ENCODE data around the gene KRTAP26-1.

The KRTAP26-1 gene

GRCh38 chr21:30345014-30345413, 24.9 kb upstream of the KRTAP26-1 start:
- no peaks in the 10 kb centered on the region for H3K27me3 Mint-ChIP-seq (ENCODE audit: low read depth)
- no peaks in the 10 kb centered on the region for H3K4me1 Mint-ChIP-seq
- no peak overlapping the region for H3K4me3 Mint-ChIP-seq
- H3K36me3 Mint-ChIP-seq (ENCODE audit: low read depth): no peaks in the 10 kb centered on the region
- H3K9me3 Mint-ChIP-seq: peaks cover 5% of the 10 kb centered on the region
- TF ChIP-seq, protein P1, sequence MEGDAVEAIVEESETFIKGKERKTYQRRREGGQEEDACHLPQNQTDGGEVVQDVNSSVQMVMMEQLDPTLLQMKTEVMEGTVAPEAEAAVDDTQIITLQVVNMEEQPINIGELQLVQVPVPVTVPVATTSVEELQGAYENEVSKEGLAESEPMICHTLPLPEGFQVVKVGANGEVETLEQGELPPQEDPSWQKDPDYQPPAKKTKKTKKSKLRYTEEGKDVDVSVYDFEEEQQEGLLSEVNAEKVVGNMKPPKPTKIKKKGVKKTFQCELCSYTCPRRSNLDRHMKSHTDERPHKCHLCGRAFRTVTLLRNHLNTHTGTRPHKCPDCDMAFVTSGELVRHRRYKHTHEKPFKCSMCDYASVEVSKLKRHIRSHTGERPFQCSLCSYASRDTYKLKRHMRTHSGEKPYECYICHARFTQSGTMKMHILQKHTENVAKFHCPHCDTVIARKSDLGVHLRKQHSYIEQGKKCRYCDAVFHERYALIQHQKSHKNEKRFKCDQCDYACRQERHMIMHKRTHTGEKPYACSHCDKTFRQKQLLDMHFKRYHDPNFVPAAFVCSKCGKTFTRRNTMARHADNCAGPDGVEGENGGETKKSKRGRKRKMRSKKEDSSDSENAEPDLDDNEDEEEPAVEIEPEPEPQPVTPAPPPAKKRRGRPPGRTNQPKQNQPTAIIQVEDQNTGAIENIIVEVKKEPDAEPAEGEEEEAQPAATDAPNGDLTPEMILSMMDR (IDR thresholded peaks at IDR 0.05; ENCODE audit: unreplicated experiment in 3 of 3): no peak
- H3K27ac Mint-ChIP-seq: no peak overlapping the region

DNA sequence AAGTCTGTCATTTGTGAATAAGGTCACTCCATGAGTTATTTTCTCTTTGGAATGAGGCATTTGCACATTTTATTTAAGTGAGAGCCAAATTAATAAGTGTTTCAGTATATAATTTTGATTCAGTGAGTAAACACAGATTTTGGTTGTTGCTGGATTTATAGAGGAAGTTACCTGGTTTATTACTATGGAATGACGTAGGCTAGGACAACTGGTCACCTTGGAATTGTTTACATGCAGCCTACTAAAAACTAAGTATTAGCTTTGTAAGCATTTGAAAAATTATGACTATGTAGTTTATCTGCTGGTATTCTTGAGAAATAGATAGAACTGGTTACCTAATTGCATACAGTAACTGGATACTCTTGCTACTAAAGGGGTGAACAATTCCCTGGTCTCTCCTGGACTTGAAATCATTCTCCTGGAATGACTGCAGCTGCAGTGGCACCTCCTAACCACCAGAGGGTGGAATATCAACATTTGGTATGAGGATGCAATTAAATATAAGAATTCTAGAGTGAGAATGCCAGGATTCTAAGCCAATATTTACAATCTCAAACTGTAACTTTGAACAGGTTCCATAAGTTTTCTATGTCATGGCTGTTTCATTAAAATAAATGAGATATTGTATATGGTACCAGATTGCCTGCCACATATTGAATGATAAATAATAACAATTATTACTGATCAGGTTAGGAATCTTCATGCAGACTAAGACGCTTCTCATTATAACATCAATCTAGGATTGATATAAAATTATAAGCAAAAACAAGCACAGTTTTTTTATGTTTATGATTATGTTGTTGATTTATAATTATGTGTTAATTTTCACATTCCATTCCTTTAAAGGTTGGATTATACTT, 20.8 kb upstream of the KRTAP26-1 start:
- H3K4me1 Mint-ChIP-seq: no peaks in the 10 kb centered on the region
- H3K27ac Mint-ChIP-seq: no peak overlapping the region
- TF ChIP-seq, protein P1 (IDR thresholded peaks at IDR 0.05; ENCODE audit: unreplicated experiment in 3 of 3): peak; percentile 95 to 98 (median 96)
- H3K9me3 Mint-ChIP-seq: peaks cover 3% of the 10 kb centered on the region
- H3K27me3 Mint-ChIP-seq (ENCODE audit: low read depth): no peaks in the 10 kb centered on the region
- H3K4me3 Mint-ChIP-seq: no peak overlapping the region
- H3K36me3 Mint-ChIP-seq (ENCODE audit: low read depth): no peaks in the 10 kb centered on the region

DNA sequence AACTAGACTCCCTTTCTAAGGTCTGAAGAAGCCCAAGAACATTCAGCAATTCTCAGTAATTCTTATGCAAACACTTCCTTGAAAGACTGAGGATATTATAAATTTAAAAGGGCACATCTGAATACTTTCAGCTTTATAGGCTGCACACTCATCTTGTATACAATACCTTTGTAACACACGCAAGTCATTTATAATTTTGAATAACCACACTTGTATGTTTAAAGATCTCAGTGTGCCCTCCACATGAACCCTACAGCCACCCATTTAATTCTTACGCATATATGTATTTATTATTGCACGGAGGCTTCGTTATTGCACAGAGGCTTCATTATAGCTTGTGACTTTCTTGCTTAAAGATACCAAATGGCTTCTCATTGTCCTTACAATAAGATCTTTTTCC, 18.6 kb upstream of the KRTAP26-1 start:
- Mint-ChIP-seq H3K4me3 (no peak overlapping the region), H3K36me3 (ENCODE audit: low read depth) (no peaks in the 10 kb centered on the region), H3K27me3 (ENCODE audit: low read depth) (no peaks in the 10 kb centered on the region), H3K27ac (no peak overlapping the region), H3K4me1 (no peaks in the 10 kb centered on the region), H3K9me3 (no peaks in the 10 kb centered on the region)
- TF ChIP-seq, protein P1 (IDR thresholded peaks at IDR 0.05; ENCODE audit: unreplicated experiment in 3 of 3): no peak

DNA sequence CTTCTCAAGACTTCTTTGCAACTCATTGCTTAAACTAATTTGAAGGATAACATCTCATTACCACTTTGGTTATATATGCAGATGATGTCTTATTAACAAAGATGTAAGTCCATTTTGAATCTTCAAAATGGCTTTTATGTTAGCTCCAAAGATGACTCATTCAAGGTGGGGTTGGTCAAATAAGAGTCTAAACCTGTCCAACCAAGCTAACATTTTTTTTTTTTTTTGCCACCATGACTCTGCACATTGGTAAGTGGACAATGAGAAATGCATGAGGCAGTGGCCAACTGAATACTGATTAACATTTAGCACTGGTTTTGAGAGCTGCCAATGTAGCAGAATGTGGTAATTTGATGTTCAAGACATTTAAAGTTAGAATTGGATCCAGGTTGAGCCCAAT, 17.7 kb upstream of the KRTAP26-1 start:
- H3K9me3 Mint-ChIP-seq: no peaks in the 10 kb centered on the region
- no peaks in the 10 kb centered on the region for H3K4me1 Mint-ChIP-seq
- TF ChIP-seq, protein P1 (IDR thresholded peaks at IDR 0.05; ENCODE audit: unreplicated experiment in 3 of 3): no peak
- H3K27me3 Mint-ChIP-seq (ENCODE audit: low read depth): no peaks in the 10 kb centered on the region
- H3K36me3 Mint-ChIP-seq (ENCODE audit: low read depth): no peaks in the 10 kb centered on the region
- no peak overlapping the region for H3K27ac Mint-ChIP-seq
- H3K4me3 Mint-ChIP-seq: no peak overlapping the region

GRCh38 chr21:30337276-30337744, 17.2 kb upstream of the KRTAP26-1 start, which contains the start of gene KRTAP27-1:
Gene KRTAP27-1, minus strand, starts transcription at chr21:30337694. Its CDS starts 26 bp downstream, at chr21:30337668.
- no peaks in the 10 kb centered on the region for H3K36me3 Mint-ChIP-seq (ENCODE audit: low read depth)
- H3K4me1 Mint-ChIP-seq: no peaks in the 10 kb centered on the region
- TF ChIP-seq, protein P1 (IDR thresholded peaks at IDR 0.05; ENCODE audit: unreplicated experiment in 3 of 3): no peak
- no peak within 1 kb of the TSS for H3K4me3 Mint-ChIP-seq
- H3K9me3 Mint-ChIP-seq: no peaks in the 10 kb centered on the region
- H3K27me3 Mint-ChIP-seq (ENCODE audit: low read depth): no peaks in the 10 kb centered on the region
- H3K27ac Mint-ChIP-seq: no peak within 1 kb of the TSS

GRCh38 chr21:30336596-30336995, 16.5 kb upstream of the KRTAP26-1 start:
- no peak overlapping the region for H3K27ac Mint-ChIP-seq
- no peaks in the 10 kb centered on the region for H3K36me3 Mint-ChIP-seq (ENCODE audit: low read depth)
- no peak overlapping the region for H3K4me3 Mint-ChIP-seq
- H3K4me1 Mint-ChIP-seq: no peaks in the 10 kb centered on the region
- TF ChIP-seq, protein P1 (IDR thresholded peaks at IDR 0.05; ENCODE audit: unreplicated experiment in 3 of 3): no peak
- H3K27me3 Mint-ChIP-seq (ENCODE audit: low read depth): no peaks in the 10 kb centered on the region
- H3K9me3 Mint-ChIP-seq: no peaks in the 10 kb centered on the region

Data from nephron (organoid).